DOHH2 (cell line): ENCODE results near the gene ADCK1.

ENCODE experiments used
- H3F3A ChIP-seq: fragments of 200-600 bp; sonication (generic), shearing (Covaris generic); 2 replicates; pipeline ENCODE4 v1.6.0; 2016; ENCODE audit warnings: antibody characterized with exemption, mild to moderate bottlenecking; ENCODE audit not compliant: control insufficient read depth, insufficient read depth
- H3K27ac ChIP-seq: fragments of 200-600 bp; sonication (generic); 2 replicates; pipeline ENCODE4 v1.5.1; 2014; ENCODE audit warnings: low read depth, mild to moderate bottlenecking, low read length, moderate library complexity
- H3K27me3 ChIP-seq: fragments of 200-600 bp; sonication (generic); 2 replicates; pipeline ENCODE4 v1.6.1; 2014; ENCODE audit warnings: mild to moderate bottlenecking, low read length, mixed read lengths; ENCODE audit not compliant: control insufficient read depth
- H3K36me3 ChIP-seq: fragments of 200-600 bp; sonication (generic); 2 replicates; pipeline ENCODE4 v1.6.1; 2014; ENCODE audit warnings: mild to moderate bottlenecking, low read length, moderate library complexity, mixed read lengths; ENCODE audit not compliant: control insufficient read depth
- H3K4me1 ChIP-seq: fragments of 200-600 bp; sonication (generic); 2 replicates; pipeline ENCODE4 v1.6.1; 2014; ENCODE audit warnings: mild to moderate bottlenecking, low read length, mixed read lengths; ENCODE audit not compliant: control insufficient read depth
- H3K4me2 ChIP-seq: fragments of 200-600 bp; sonication (generic); 2 replicates; pipeline ENCODE4 v1.6.0; 2014; ENCODE audit warnings: mild to moderate bottlenecking, low read length, moderate library complexity
- H3K4me3 ChIP-seq: fragments of 200-600 bp; sonication (generic); 2 replicates; pipeline ENCODE4 v1.5.1; 2014; ENCODE audit warnings: mild to moderate bottlenecking, low read length, mixed read lengths
- H3K79me2 ChIP-seq: fragments of 200-600 bp; sonication (generic); 2 replicates; pipeline ENCODE4 v1.6.1; 2014; ENCODE audit warnings: mild to moderate bottlenecking, low read length, mixed read lengths; ENCODE audit not compliant: control insufficient read depth
- H3K9me2 ChIP-seq: fragments of 200-600 bp; sonication (generic); replicated peaks from 2 replicates; pipeline ENCODE4 v1.6.1; 2014; ENCODE audit warnings: mild to moderate bottlenecking, low read length, mixed read lengths; ENCODE audit not compliant: control insufficient read depth
- H3K9me3 ChIP-seq: fragments of 200-600 bp; sonication (generic); 2 replicates; pipeline ENCODE4 v1.6.1; 2014; ENCODE audit warnings: antibody characterized with exemption, low read length, mixed read lengths; ENCODE audit not compliant: control insufficient read depth, insufficient read depth
- H4K20me1 ChIP-seq: fragments of 200-600 bp; sonication (generic); 2 replicates; pipeline ENCODE4 v1.6.0; 2014; ENCODE audit warnings: low read depth, mild to moderate bottlenecking, antibody characterized with exemption, low read length, moderate library complexity; ENCODE audit not compliant: control insufficient read depth, insufficient read depth
- EZH2phosphoT487 ChIP-seq: fragments of 200-600 bp; sonication (generic); IDR thresholded peaks from 2 replicates; pipeline ENCODE4 v1.6.1; 2017; ENCODE audit warnings: borderline replicate concordance, mild to moderate bottlenecking, antibody characterized with exemption, low read length, moderate library complexity, mixed read lengths
- TF ChIP-seq, protein P1 (sequence below): fragments of 200-600 bp; sonication (generic); IDR thresholded peaks from one replicate; pipeline ENCODE4 v1.5.1; 2014; ENCODE audit warnings: antibody characterized with exemption, mild to moderate bottlenecking, low read depth, low read length; ENCODE audit not compliant: poor library complexity, severe bottlenecking

ADCK1 gene

GRCh38 chr14:77837926-77838325 is 38.0 kb downstream of the ADCK1 start:
- Histone ChIP-seq H3K27me3 (no peaks in the 10 kb centered on the region), H3K79me2 (no peaks in the 10 kb centered on the region), H3K36me3 (no peaks in the 10 kb centered on the region), H3F3A (no peaks in the 10 kb centered on the region), H4K20me1 (no peaks in the 10 kb centered on the region), H3K4me1 (no peaks in the 10 kb centered on the region), H3K9me3 (no peaks in the 10 kb centered on the region), H3K9me2 (no peaks in the 10 kb centered on the region), H3K27ac (no peak overlapping the region), H3K4me3 (no peak overlapping the region), H3K4me2 (no peak overlapping the region)
- no peak for TF ChIP-seq EZH2phosphoT487
- TF ChIP-seq, protein P1, sequence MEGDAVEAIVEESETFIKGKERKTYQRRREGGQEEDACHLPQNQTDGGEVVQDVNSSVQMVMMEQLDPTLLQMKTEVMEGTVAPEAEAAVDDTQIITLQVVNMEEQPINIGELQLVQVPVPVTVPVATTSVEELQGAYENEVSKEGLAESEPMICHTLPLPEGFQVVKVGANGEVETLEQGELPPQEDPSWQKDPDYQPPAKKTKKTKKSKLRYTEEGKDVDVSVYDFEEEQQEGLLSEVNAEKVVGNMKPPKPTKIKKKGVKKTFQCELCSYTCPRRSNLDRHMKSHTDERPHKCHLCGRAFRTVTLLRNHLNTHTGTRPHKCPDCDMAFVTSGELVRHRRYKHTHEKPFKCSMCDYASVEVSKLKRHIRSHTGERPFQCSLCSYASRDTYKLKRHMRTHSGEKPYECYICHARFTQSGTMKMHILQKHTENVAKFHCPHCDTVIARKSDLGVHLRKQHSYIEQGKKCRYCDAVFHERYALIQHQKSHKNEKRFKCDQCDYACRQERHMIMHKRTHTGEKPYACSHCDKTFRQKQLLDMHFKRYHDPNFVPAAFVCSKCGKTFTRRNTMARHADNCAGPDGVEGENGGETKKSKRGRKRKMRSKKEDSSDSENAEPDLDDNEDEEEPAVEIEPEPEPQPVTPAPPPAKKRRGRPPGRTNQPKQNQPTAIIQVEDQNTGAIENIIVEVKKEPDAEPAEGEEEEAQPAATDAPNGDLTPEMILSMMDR: no peak

DNA sequence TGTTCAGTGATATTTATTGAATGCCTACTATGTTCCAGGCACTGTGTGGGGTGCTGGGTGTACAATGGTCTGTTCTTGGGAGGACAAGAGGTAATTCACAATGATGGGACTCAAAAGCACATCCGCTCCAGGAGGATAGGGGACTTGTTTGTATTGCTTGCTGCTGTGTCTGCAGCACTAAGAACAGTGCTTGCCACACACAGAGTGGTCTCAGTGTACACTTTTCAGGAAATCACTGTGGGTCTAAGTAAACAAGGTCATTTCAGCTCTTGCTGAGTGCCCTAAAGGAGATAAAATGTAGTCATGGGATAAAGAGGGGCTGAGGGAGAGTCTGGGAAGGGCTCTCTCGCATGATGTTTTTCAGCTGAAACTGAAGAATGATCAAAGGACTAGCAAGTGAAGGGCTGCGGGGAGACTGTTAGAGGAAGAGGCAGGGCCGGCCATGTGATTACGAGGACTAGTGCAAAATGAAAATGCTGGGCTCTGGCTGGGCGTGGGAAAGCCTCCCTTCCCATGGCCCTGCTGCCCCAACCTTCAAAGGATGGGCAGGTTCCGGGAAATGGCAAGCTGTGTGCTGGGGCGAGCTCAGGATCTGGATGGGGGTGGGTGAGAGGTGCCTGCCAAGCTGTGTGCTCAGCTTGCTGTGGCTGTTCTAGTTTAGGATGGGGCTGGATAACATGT is 39.1 kb downstream of the ADCK1 start:
- Histone ChIP-seq H3K27me3 (no peaks in the 10 kb centered on the region), H3K4me1 (no peaks in the 10 kb centered on the region), H3K9me3 (no peaks in the 10 kb centered on the region), H3K27ac (no peak overlapping the region), H3K4me2 (no peak overlapping the region), H3K9me2 (no peaks in the 10 kb centered on the region), H3F3A (no peaks in the 10 kb centered on the region), H3K79me2 (no peaks in the 10 kb centered on the region), H4K20me1 (no peaks in the 10 kb centered on the region), H3K36me3 (no peaks in the 10 kb centered on the region), H3K4me3 (no peak overlapping the region)
- TF ChIP-seq, protein P1: no peak
- TF ChIP-seq EZH2phosphoT487: no peak

DNA sequence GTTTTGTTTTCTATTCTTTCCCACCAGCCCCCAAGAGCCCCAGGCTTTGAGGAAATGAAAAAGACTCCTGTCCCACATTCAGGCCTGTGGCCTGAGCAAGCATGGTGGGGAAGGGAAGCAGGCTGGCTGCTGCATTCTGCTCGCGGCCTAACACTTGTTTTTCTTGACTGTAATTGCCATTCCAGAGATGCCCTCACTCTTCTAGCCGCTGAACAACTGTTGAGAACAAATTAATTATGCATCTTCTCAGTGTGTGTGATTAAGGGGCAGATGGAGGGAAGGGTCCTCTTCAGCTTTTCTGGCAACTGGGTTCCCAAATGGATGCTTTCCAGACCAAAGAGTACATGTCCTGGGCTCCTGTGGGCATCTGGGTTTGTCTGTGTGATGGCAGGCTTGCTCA is 43.3 kb downstream of the ADCK1 start:
- no peaks in the 10 kb centered on the region for H3K4me1 ChIP-seq
- no peaks in the 10 kb centered on the region for H3K36me3 ChIP-seq
- no peaks in the 10 kb centered on the region for H3K27me3 ChIP-seq
- no peak for TF ChIP-seq EZH2phosphoT487
- TF ChIP-seq, protein P1: no peak
- no peaks in the 10 kb centered on the region for H3F3A ChIP-seq
- H3K27ac ChIP-seq: no peak overlapping the region
- no peaks in the 10 kb centered on the region for H4K20me1 ChIP-seq
- H3K79me2 ChIP-seq: no peaks in the 10 kb centered on the region
- no peaks in the 10 kb centered on the region for H3K9me3 ChIP-seq
- H3K9me2 ChIP-seq: no peaks in the 10 kb centered on the region
- no peak overlapping the region for H3K4me2 ChIP-seq
- H3K4me3 ChIP-seq: no peak overlapping the region
